SU-DHL-6 (cell line): Measurements from ENCODE around the gene GDF7.

ENCODE experiments used
- H2AFZ ChIP-seq: fragments of 200-600 bp; sonication (generic); 2 replicates; pipeline ENCODE4 v1.6.1; 2014; ENCODE audit warnings: low read depth, mild to moderate bottlenecking, moderate library complexity, mixed read lengths, antibody characterized with exemption, low read length; ENCODE audit not compliant: severe bottlenecking
- H3F3A ChIP-seq: fragments of 200-600 bp; shearing (Covaris generic); 2 replicates; pipeline ENCODE4 v1.6.0; 2016; ENCODE audit warnings: antibody characterized with exemption, mild to moderate bottlenecking; ENCODE audit not compliant: insufficient read depth
- H3K27ac ChIP-seq: fragments of 200-600 bp; sonication (generic); 2 replicates; pipeline ENCODE4 v1.5.1; 2016; ENCODE audit warnings: low read depth, mild to moderate bottlenecking, low read length, moderate library complexity, mixed read lengths
- H3K27me3 ChIP-seq: fragments of 200-600 bp; sonication (generic), shearing (Covaris generic); 2 replicates; pipeline ENCODE4 v1.6.0; 2014; ENCODE audit warnings: mild to moderate bottlenecking, low read length
- H3K36me3 ChIP-seq: fragments of 200-600 bp; sonication (generic); 2 replicates; pipeline ENCODE4 v1.6.1; 2014; ENCODE audit warnings: mild to moderate bottlenecking, low read length, mixed read lengths
- H3K4me2 ChIP-seq: fragments of 300-600, 200-600 bp; shearing (Covaris generic), sonication (generic); 2 replicates; pipeline ENCODE4 v1.6.0; 2014; ENCODE audit warnings: low read length, low read depth, mild to moderate bottlenecking; ENCODE audit not compliant: poor library complexity, severe bottlenecking
- H3K4me3 ChIP-seq: fragments of 200-600 bp; sonication (generic); 2 replicates; pipeline ENCODE4 v1.5.1; 2014; ENCODE audit warnings: antibody characterized with exemption, low read length, mild to moderate bottlenecking, mixed read lengths; ENCODE audit not compliant: insufficient read depth, poor library complexity, severe bottlenecking
- H3K79me2 ChIP-seq: fragments of 200-600 bp; sonication (generic); 2 replicates; pipeline ENCODE4 v1.6.1; 2014; ENCODE audit warnings: mild to moderate bottlenecking, low read length, moderate library complexity; ENCODE audit not compliant: insufficient read depth
- H3K9ac ChIP-seq: fragments of 200-600 bp; sonication (generic); 2 replicates; pipeline ENCODE4 v1.7.0; 2014; ENCODE audit warnings: mild to moderate bottlenecking, low read length
- H3K9me2 ChIP-seq: fragments of 200-600 bp; sonication (generic); replicated peaks from 2 replicates; pipeline ENCODE4 v1.6.1; 2014; ENCODE audit warnings: low read length; ENCODE audit not compliant: insufficient read depth
- H3K9me3 ChIP-seq: fragments of 200-600 bp; sonication (generic); 2 replicates; pipeline ENCODE4 v1.6.1; 2014; ENCODE audit warnings: low read length, mixed read lengths; ENCODE audit not compliant: insufficient read depth
- H4K20me1 ChIP-seq: fragments of 200-600 bp; sonication (generic); 2 replicates; pipeline ENCODE4 v1.6.1; 2014; ENCODE audit warnings: low read depth, mild to moderate bottlenecking, antibody characterized with exemption, low read length, moderate library complexity, mixed read lengths
- EZH2phosphoT487 ChIP-seq: fragments of 200-600 bp; sonication (generic), shearing (Covaris generic); conservative IDR thresholded peaks from 2 replicates; pipeline ENCODE4 v1.6.1; 2018; ENCODE audit warnings: mild to moderate bottlenecking, antibody characterized with exemption, low read length, moderate library complexity, mixed read lengths
- TF ChIP-seq, protein P1 (sequence below): fragments of 200-600 bp; sonication (generic); IDR thresholded peaks from one replicate; pipeline ENCODE4 v1.5.1; 2017; ENCODE audit warnings: antibody characterized with exemption, mild to moderate bottlenecking, low read length, moderate library complexity; ENCODE audit not compliant: insufficient read depth, poor library complexity, severe bottlenecking

GDF7 gene

DNA sequence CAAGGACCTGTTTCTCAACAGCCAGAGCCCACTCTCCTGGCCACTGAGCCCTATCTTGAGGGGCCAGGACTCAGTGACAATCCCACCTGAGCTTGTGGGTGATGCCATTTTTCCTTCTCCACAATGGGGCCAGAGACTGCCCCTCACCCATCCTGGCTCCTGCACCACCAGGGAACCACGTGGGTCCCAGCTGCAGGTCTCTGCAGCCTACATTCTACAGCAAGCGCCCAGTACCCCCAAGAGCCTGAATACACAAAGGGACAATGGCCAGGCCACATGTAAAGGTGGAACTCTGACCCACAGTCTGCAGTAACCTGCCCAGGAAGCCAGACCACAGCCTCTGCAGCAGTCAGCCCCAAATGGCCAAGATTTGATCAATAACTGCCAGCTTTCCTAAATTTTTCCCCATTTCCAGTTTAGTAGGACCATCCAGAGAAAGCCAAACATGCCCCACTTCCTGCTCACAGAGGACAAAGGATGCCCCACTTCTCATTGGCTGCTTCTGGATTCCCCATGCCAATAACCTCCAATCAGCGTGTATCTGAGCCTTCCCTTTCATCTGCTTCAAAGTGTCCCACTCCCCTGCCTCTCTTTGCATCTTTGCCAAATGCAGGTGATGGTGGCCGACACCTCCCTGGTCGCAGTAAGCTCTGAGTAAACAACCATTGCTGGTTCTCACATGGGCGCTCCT lies 35.2 kb upstream of the GDF7 start:
- H3K79me2 ChIP-seq: no peaks in the 10 kb centered on the region
- H3K27ac ChIP-seq: no peak overlapping the region
- H2AFZ ChIP-seq: no peak overlapping the region
- no peaks in the 10 kb centered on the region for H3K9me3 ChIP-seq
- H3K27me3 ChIP-seq: no peaks in the 10 kb centered on the region
- H3K9me2 ChIP-seq: no peaks in the 10 kb centered on the region
- no peaks in the 10 kb centered on the region for H4K20me1 ChIP-seq
- H3K9ac ChIP-seq: no peak overlapping the region
- TF ChIP-seq, protein P1, sequence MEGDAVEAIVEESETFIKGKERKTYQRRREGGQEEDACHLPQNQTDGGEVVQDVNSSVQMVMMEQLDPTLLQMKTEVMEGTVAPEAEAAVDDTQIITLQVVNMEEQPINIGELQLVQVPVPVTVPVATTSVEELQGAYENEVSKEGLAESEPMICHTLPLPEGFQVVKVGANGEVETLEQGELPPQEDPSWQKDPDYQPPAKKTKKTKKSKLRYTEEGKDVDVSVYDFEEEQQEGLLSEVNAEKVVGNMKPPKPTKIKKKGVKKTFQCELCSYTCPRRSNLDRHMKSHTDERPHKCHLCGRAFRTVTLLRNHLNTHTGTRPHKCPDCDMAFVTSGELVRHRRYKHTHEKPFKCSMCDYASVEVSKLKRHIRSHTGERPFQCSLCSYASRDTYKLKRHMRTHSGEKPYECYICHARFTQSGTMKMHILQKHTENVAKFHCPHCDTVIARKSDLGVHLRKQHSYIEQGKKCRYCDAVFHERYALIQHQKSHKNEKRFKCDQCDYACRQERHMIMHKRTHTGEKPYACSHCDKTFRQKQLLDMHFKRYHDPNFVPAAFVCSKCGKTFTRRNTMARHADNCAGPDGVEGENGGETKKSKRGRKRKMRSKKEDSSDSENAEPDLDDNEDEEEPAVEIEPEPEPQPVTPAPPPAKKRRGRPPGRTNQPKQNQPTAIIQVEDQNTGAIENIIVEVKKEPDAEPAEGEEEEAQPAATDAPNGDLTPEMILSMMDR: no peak
- no peak for TF ChIP-seq EZH2phosphoT487
- no peaks in the 10 kb centered on the region for H3K36me3 ChIP-seq
- H3K4me2 ChIP-seq: no peak overlapping the region
- H3K4me3 ChIP-seq: no peak overlapping the region
- no peaks in the 10 kb centered on the region for H3F3A ChIP-seq

- no peak overlapping the region for H3K4me2 ChIP-seq
- TF ChIP-seq EZH2phosphoT487: no peak
- TF ChIP-seq, protein P1: no peak
These were observed 34.4 kb upstream of the GDF7 start for GRCh38 chr2:20632446-20632990.

DNA sequence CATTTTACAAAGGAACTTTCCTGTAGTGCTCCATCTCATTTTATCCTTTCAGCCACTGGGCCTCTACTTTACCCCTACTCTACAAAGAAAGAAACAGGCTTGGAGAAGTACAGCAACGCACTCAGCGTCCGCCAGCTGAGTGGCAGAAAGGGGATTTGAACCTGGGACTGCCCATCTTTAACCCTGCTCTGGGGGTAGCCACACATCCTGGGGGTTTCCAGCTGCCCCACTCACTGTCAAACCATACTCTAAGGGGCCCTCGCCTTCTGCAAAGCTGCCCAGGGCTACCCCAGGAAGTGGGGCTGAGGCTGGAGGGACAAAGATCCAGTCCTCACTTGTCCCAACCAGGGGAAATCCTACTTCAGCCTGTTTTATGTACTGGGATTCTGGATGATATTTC lies 33.9 kb upstream of the GDF7 start:
- no peak overlapping the region for H2AFZ ChIP-seq
- H3F3A ChIP-seq: no peaks in the 10 kb centered on the region
- H3K4me2 ChIP-seq: no peak overlapping the region
- no peak overlapping the region for H3K9ac ChIP-seq
- H3K36me3 ChIP-seq: no peaks in the 10 kb centered on the region
- no peaks in the 10 kb centered on the region for H3K79me2 ChIP-seq
- no peaks in the 10 kb centered on the region for H4K20me1 ChIP-seq
- no peaks in the 10 kb centered on the region for H3K9me3 ChIP-seq
- no peaks in the 10 kb centered on the region for H3K9me2 ChIP-seq
- H3K4me3 ChIP-seq: no peak overlapping the region
- H3K27ac ChIP-seq: no peak overlapping the region
- H3K27me3 ChIP-seq: no peaks in the 10 kb centered on the region
- TF ChIP-seq, protein P1: no peak
- no peak for TF ChIP-seq EZH2phosphoT487

More at GRCh38 chr2:20632446-20632990, 34.4 kb upstream of the GDF7 start:
- H3K9me3 ChIP-seq: no peaks in the 10 kb centered on the region
- H3K9me2 ChIP-seq: no peaks in the 10 kb centered on the region
- no peak overlapping the region for H2AFZ ChIP-seq
- no peaks in the 10 kb centered on the region for H3K36me3 ChIP-seq
- no peak overlapping the region for H3K4me3 ChIP-seq
- H3F3A ChIP-seq: no peaks in the 10 kb centered on the region
- H3K27ac ChIP-seq: no peak overlapping the region
- no peaks in the 10 kb centered on the region for H3K27me3 ChIP-seq
- H3K79me2 ChIP-seq: no peaks in the 10 kb centered on the region
- no peak overlapping the region for H3K9ac ChIP-seq
- H4K20me1 ChIP-seq: no peaks in the 10 kb centered on the region
